ENCODE measurements around the gene ZNF579. TPM values are rescaled to one million over a fixed set of nuclear protein-coding genes. Genes with fewer than 3 reads are reported as not detected.

The ZNF579 gene
- polyA plus RNA-seq, 1 donor (not counting 4 experiments of a cell fraction or from before 2014, with no cell fraction given): 1.5 TPM

- dilution Hi-C loops (cut with MboI; ENCODE audit: extremely low pct_ligation_motif_present, low sequenced_read_pairs): no loop called here
Observed at GRCh38 chr19:55528030-55528803, 52.4 kb downstream of the ZNF579 start.

GRCh38 chr19:55527197-55528029, 53.2 kb downstream of the ZNF579 start:
- Histone ChIP-seq H3K27me3 (ENCODE audit: control insufficient read depth, extremely low read depth, insufficient read depth, low read length) (no peaks in the 10 kb centered on the region), H3K79me2 (ENCODE audit: control insufficient read depth, insufficient read depth, low read length) (no peaks in the 10 kb centered on the region), H2AFZ (ENCODE audit: control insufficient read depth, low read length) (no peak overlapping the region), H3K9ac (ENCODE audit: control insufficient read depth, extremely low read depth, insufficient read depth, low read length) (no peak overlapping the region), H3K27ac (ENCODE audit: control insufficient read depth, insufficient read depth, low read length) (no peak overlapping the region), H3K9me1 (ENCODE audit: control insufficient read depth, extremely low read depth, insufficient read depth, low read length) (no peaks in the 10 kb centered on the region), H3K4me1 (ENCODE audit: control insufficient read depth, extremely low read depth, insufficient read depth, low read length) (no peaks in the 10 kb centered on the region), H3K4me3 (ENCODE audit: control insufficient read depth in 2 of 3, extremely low read depth in 1 of 3, insufficient read depth in 2 of 3, low read depth in 1 of 3, low read length in 3 of 3) (no peak overlapping the region), H3K4me2 (ENCODE audit: control insufficient read depth, extremely low read depth, insufficient read depth, low read depth, low read length) (no peak overlapping the region), H3K36me3 (ENCODE audit: control insufficient read depth in 2 of 2, extremely low read depth in 1 of 2, insufficient read depth in 2 of 2, low read length in 2 of 2) (no peaks in the 10 kb centered on the region), H4K20me1 (ENCODE audit: control insufficient read depth, extremely low read depth, insufficient read depth, low read length) (no peaks in the 10 kb centered on the region), H3K9me3 (ENCODE audit: control insufficient read depth, low read depth, low read length) (peaks cover 6% of the 10 kb centered on the region)
- dilution Hi-C loops (cut with MboI; ENCODE audit: extremely low pct_ligation_motif_present, low sequenced_read_pairs): no loop called here
- FAIRE-seq (no peak), DNase-seq (ENCODE audit: low read depth, low spot score) (no peak)
- no peak for TF ChIP-seq EZH2 (IDR thresholded peaks at IDR 0.05; ENCODE audit: low read length)

More at GRCh38 chr19:55528030-55528803, 52.4 kb downstream of the ZNF579 start:
- no peaks in the 10 kb centered on the region for H3K79me2 ChIP-seq (ENCODE audit: control insufficient read depth, insufficient read depth, low read length)
- no peak overlapping the region for H3K9ac ChIP-seq (ENCODE audit: control insufficient read depth, extremely low read depth, insufficient read depth, low read length)
- H3K27me3 ChIP-seq (ENCODE audit: control insufficient read depth, extremely low read depth, insufficient read depth, low read length): no peaks in the 10 kb centered on the region
- no peaks in the 10 kb centered on the region for H4K20me1 ChIP-seq (ENCODE audit: control insufficient read depth, extremely low read depth, insufficient read depth, low read length)
- TF ChIP-seq EZH2 (IDR thresholded peaks at IDR 0.05; ENCODE audit: low read length) (no peak), CTCF (optimal IDR thresholded peaks at IDR 0.05 in 1 of 3, IDR thresholded peaks at IDR 0.05 in 1 of 3, conservative IDR thresholded peaks at IDR 0.05 in 1 of 3; ENCODE audit: extremely low read depth in 1 of 3, insufficient read depth in 2 of 3, low read length in 3 of 3) (no peak)
- no peaks in the 10 kb centered on the region for H3K36me3 ChIP-seq (ENCODE audit: control insufficient read depth in 2 of 2, extremely low read depth in 1 of 2, insufficient read depth in 2 of 2, low read length in 2 of 2)
- H3K4me3 ChIP-seq (ENCODE audit: control insufficient read depth in 2 of 3, extremely low read depth in 1 of 3, insufficient read depth in 2 of 3, low read depth in 1 of 3, low read length in 3 of 3): no peak overlapping the region
- H3K4me2 ChIP-seq (ENCODE audit: control insufficient read depth, extremely low read depth, insufficient read depth, low read depth, low read length): no peak overlapping the region
- H3K9me3 ChIP-seq (ENCODE audit: control insufficient read depth, low read depth, low read length): peaks cover 6% of the 10 kb centered on the region
- FAIRE-seq: no peak
- no peak overlapping the region for H3K27ac ChIP-seq (ENCODE audit: control insufficient read depth, insufficient read depth, low read length)
- H2AFZ ChIP-seq (ENCODE audit: control insufficient read depth, low read length): no peak overlapping the region
- no peaks in the 10 kb centered on the region for H3K9me1 ChIP-seq (ENCODE audit: control insufficient read depth, extremely low read depth, insufficient read depth, low read length)
- DNase-seq (ENCODE audit: low read depth, low spot score): no peak
- H3K4me1 ChIP-seq (ENCODE audit: control insufficient read depth, extremely low read depth, insufficient read depth, low read length): no peaks in the 10 kb centered on the region

Other genes with a start within 250 kb of the ZNF579 start
- gene KMT5C, start 241.0 kb downstream of the ZNF579 start, polyA plus RNA-seq: 4.3 to 7.4 TPM (median 6.5 TPM) in 3 replicates
- 1.4 to 6.5 TPM (median 1.7 TPM) in 3 replicates for gene COX6B2, start 226.1 kb downstream of the ZNF579 start, polyA plus RNA-seq
- gene GARIN5B, start 217.6 kb downstream of the ZNF579 start, polyA plus RNA-seq: not detected in 3 replicates
- gene IL11, start 210.4 kb downstream of the ZNF579 start, polyA plus RNA-seq: 1.6 to 5.1 TPM (median 2.2 TPM) in 3 replicates
- 0.19 TPM in 1 of 3 replicates, not detected in the others for gene TMEM190, start 204.0 kb downstream of the ZNF579 start, polyA plus RNA-seq
- gene TMEM238, start 196.6 kb downstream of the ZNF579 start, polyA plus RNA-seq: 0.23 to 0.31 TPM (median 0.24 TPM) in 3 replicates
- 282 to 1,011 TPM (median 432 TPM) in 3 replicates for gene RPL28, start 194.9 kb downstream of the ZNF579 start, polyA plus RNA-seq
- gene UBE2S, start 173.1 kb downstream of the ZNF579 start, polyA plus RNA-seq: 22.1 to 42.3 TPM (median 31.8 TPM) in 3 replicates
- gene SHISA7, start 137.5 kb downstream of the ZNF579 start, polyA plus RNA-seq: not detected in 3 replicates
- gene ISOC2, start 119.2 kb downstream of the ZNF579 start, polyA plus RNA-seq: 24.5 to 37.7 TPM (median 34.7 TPM) in 3 replicates
- not detected in 3 replicates for gene C19orf85, start 116.1 kb downstream of the ZNF579 start, polyA plus RNA-seq
- gene ZNF628, start 104.2 kb downstream of the ZNF579 start, polyA plus RNA-seq: 0.22 to 1.5 TPM (median 0.39 TPM) in 3 replicates
- gene NAT14, start 95.7 kb downstream of the ZNF579 start, polyA plus RNA-seq: 11.0 to 12.5 TPM (median 11.9 TPM) in 3 replicates
- not detected in 3 replicates for gene SSC5D, start 92.4 kb downstream of the ZNF579 start, polyA plus RNA-seq
- not detected in 3 replicates for gene SBK2, start 43.7 kb downstream of the ZNF579 start, polyA plus RNA-seq
- gene SBK3, start 35.3 kb downstream of the ZNF579 start, polyA plus RNA-seq: not detected in 3 replicates
- gene FIZ1, start 18.7 kb upstream of the ZNF579 start, polyA plus RNA-seq: 2.7 to 3.3 TPM (median 2.7 TPM) in 3 replicates
- gene ZNF524, start 19.4 kb upstream of the ZNF579 start, polyA plus RNA-seq: 2.6 to 6.9 TPM (median 3.1 TPM) in 3 replicates
- gene ZNF865, start 24.8 kb upstream of the ZNF579 start, polyA plus RNA-seq: 1.1 to 2.1 TPM (median 1.7 TPM) in 3 replicates
- gene ZNF784, start 43.7 kb upstream of the ZNF579 start, polyA plus RNA-seq: 1.9 to 2.3 TPM (median 2.1 TPM) in 3 replicates
- 3.0 to 8.3 TPM (median 3.7 TPM) in 3 replicates for gene ZNF580, start 60.2 kb upstream of the ZNF579 start, polyA plus RNA-seq
- gene ZNF581, start 62.8 kb upstream of the ZNF579 start, polyA plus RNA-seq: 14.8 to 18.7 TPM (median 17.1 TPM) in 3 replicates
- gene CCDC106, start 67.4 kb upstream of the ZNF579 start, polyA plus RNA-seq: 2.3 to 3.5 TPM (median 3.1 TPM) in 3 replicates
- gene U2AF2, start 74.2 kb upstream of the ZNF579 start, polyA plus RNA-seq: 109 to 157 TPM (median 109 TPM) in 3 replicates
- gene EPN1, start 94.4 kb upstream of the ZNF579 start, polyA plus RNA-seq: 23.0 to 62.1 TPM (median 23.3 TPM) in 3 replicates
- not detected in 3 replicates for gene NLRP9, start 157.6 kb upstream of the ZNF579 start, polyA plus RNA-seq
- gene RFPL4A, start 178.2 kb upstream of the ZNF579 start, polyA plus RNA-seq: not detected in 3 replicates
- not detected in 3 replicates for gene RFPL4AL1, start 188.3 kb upstream of the ZNF579 start, polyA plus RNA-seq